Suprapubic skin (tissue), 3 donors: Measurements from ENCODE around the gene FYN.

ENCODE experiments used
- CTCF ChIP-seq, 2 donors: fragments of 200-600 bp in 1 of 2; fragments of 450-650 bp in 1 of 2; sonication (generic) in 1 of 2; IDR thresholded peaks; one replicate each; pipeline ENCODE4 v1.5.1; 2016 to 2019; ENCODE audit warnings: antibody characterized with exemption in 2 of 2, mild to moderate bottlenecking in 1 of 2, moderate library complexity in 1 of 2
- POLR2A ChIP-seq, 2 donors: fragments of 450-650 bp; IDR thresholded peaks; one replicate each; pipeline ENCODE4 v1.6.1; 2017; ENCODE audit warnings: antibody characterized with exemption in 2 of 2, mild to moderate bottlenecking in 2 of 2, moderate library complexity in 2 of 2

- TF ChIP-seq POLR2A (IDR thresholded peaks at IDR 0.05), result no peak
- no peak for TF ChIP-seq CTCF (IDR thresholded peaks at IDR 0.05)
Measured at GRCh38 chr6:111771629-111772028, 101.6 kb downstream of the FYN start.
